Activated CD4-positive, alpha-beta memory T cell treated with anti-CD3 and anti-CD28 coated beads for 36 hours (primary cell): Measurements from ENCODE around the gene NTNG1. TPM values are rescaled to one million over a fixed set of nuclear protein-coding genes. Genes with fewer than 3 reads are reported as not detected.
"Not testable (repeated sequence)": the region's sequence is repeated elsewhere in the genome, so short reads cannot be mapped to it uniquely, and the experiment has no call there.

Experiments used
- CTCF ChIA-PET: fragments of 350-600 bp; sonication (Branson Sonifier 250); formaldehyde crosslinking; loops from one replicate; lab custom pipeline; 2021; ENCODE audit warnings: antibody characterized with exemption, inconsistent platforms; lab: Charles Lee
- POLR2A ChIA-PET: fragments of 350-600 bp; sonication (Branson Sonifier 250); formaldehyde crosslinking; loops from one replicate; lab custom pipeline; 2021; ENCODE audit warnings: antibody characterized with exemption; lab: Charles Lee
- DNase-seq: peaks from one replicate; pipeline ENCODE4 v3.0.0-alpha.2; 2020
- H3K27ac Mint-ChIP-seq: one replicate; pipeline ENCODE4 v1.8.0; 2021; ENCODE audit warnings: mixed read lengths
- H3K27me3 Mint-ChIP-seq: one replicate; pipeline ENCODE4 v1.8.0; 2021; ENCODE audit warnings: mixed read lengths
- H3K36me3 Mint-ChIP-seq: one replicate; pipeline ENCODE4 v1.8.0; 2021; ENCODE audit warnings: mixed read lengths
- H3K4me1 Mint-ChIP-seq: one replicate; pipeline ENCODE4 v1.8.0; 2021; ENCODE audit warnings: low read depth, mixed read lengths
- H3K4me3 Mint-ChIP-seq: one replicate; pipeline ENCODE4 v1.8.0; 2021; ENCODE audit warnings: mild to moderate bottlenecking, mixed read lengths
- H3K9me3 Mint-ChIP-seq: one replicate; pipeline ENCODE4 v1.8.0; 2021; ENCODE audit warnings: mixed read lengths
- intact Hi-C: fragments of 100-400 bp; cut with micrococcal nuclease; formaldehyde crosslinking; loops from one replicate; pipeline ENCODE4 v1.15.1; 2023
- total RNA-seq, 2 experiments: library from RNA; stranded (reverse); gene quantifications; one replicate each; pipeline ENCODE4 v1.2.3, GENCODE V29; 2021

The NTNG1 gene
- total RNA-seq, 2 experiments from 2014 or later, result not detected

- no peaks in the 10 kb centered on the region for H3K27me3 Mint-ChIP-seq
- no peak for DNase-seq
Observed at GRCh38 chr1:107228704-107229371, 88.0 kb downstream of the NTNG1 start.

DNA sequence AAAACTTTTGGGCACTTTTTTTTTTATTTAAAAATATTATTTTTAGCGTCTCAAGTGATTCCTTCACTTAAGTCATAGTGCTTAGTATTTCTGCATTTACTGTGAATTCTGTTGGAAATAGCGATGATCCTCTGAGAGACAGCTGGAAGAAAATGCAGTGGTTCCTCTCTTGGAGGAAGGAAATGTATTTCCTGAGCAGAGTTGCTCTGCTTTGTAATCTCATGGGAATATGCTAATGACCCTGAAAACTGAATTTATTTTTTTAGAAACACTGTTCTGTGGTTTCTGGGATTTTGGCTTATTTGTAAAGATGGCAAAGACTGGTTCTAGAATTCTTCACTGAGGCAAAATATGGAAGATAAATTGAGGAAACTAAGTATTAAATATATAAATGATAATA lies 88.9 kb downstream of the NTNG1 start:
- intact Hi-C loops, result no loop called here
- ChIA-PET POLR2A (no interaction called here), CTCF (no interaction called here)
- H3K4me1 Mint-ChIP-seq, result no peaks in the 10 kb centered on the region
- no peaks in the 10 kb centered on the region for H3K9me3 Mint-ChIP-seq
- H3K27ac Mint-ChIP-seq, result no peak overlapping the region
- no peaks in the 10 kb centered on the region for H3K27me3 Mint-ChIP-seq
- H3K4me3 Mint-ChIP-seq, result no peak overlapping the region
- no peaks in the 10 kb centered on the region for H3K36me3 Mint-ChIP-seq
- DNase-seq, result no peak

More at GRCh38 chr1:107228704-107229371, 88.0 kb downstream of the NTNG1 start:
- Mint-ChIP-seq H3K27ac (no peak overlapping the region), H3K9me3 (no peaks in the 10 kb centered on the region), H3K4me1 (no peaks in the 10 kb centered on the region), H3K4me3 (no peak overlapping the region), H3K36me3 (no peaks in the 10 kb centered on the region)
- intact Hi-C loops, result no loop called here
- ChIA-PET CTCF (no interaction called here), POLR2A (no interaction called here)

- intact Hi-C loops, result no loop called here
- DNase-seq, result no peak
- no peak overlapping the region for H3K27ac Mint-ChIP-seq
- H3K27me3 Mint-ChIP-seq, result no peaks in the 10 kb centered on the region
- ChIA-PET POLR2A (no interaction called here), CTCF (no interaction called here)
- no peaks in the 10 kb centered on the region for H3K36me3 Mint-ChIP-seq
- H3K4me3 Mint-ChIP-seq, result no peak overlapping the region
- peaks cover 1% of the 10 kb centered on the region for H3K9me3 Mint-ChIP-seq
- H3K4me1 Mint-ChIP-seq, result no peaks in the 10 kb centered on the region
Observed at GRCh38 chr1:107230121-107230520, 89.3 kb downstream of the NTNG1 start.

- POLR2A ChIA-PET, result no interaction called here
- CTCF ChIA-PET, result no interaction called here
- Mint-ChIP-seq H3K36me3 (no peaks in the 10 kb centered on the region), H3K27ac (no peak overlapping the region), H3K4me3 (no peak overlapping the region), H3K27me3 (no peaks in the 10 kb centered on the region), H3K4me1 (no peaks in the 10 kb centered on the region), H3K9me3 (peaks cover 10% of the 10 kb centered on the region)
- intact Hi-C loops, result no loop called here
- DNase-seq, result no peak
Observed at GRCh38 chr1:107231291-107231690, 90.5 kb downstream of the NTNG1 start.

GRCh38 chr1:107232426-107232825 lies 91.6 kb downstream of the NTNG1 start:
- DNase-seq, result no peak
- ChIA-PET POLR2A (no interaction called here), CTCF (no interaction called here)
- no peaks in the 10 kb centered on the region for H3K4me1 Mint-ChIP-seq
- no peaks in the 10 kb centered on the region for H3K27me3 Mint-ChIP-seq
- H3K9me3 Mint-ChIP-seq, result peaks cover 20% of the 10 kb centered on the region
- no peak overlapping the region for H3K4me3 Mint-ChIP-seq
- no peak overlapping the region for H3K27ac Mint-ChIP-seq
- intact Hi-C loops, result no loop called here
- H3K36me3 Mint-ChIP-seq, result peaks cover 2% of the 10 kb centered on the region

- H3K27me3 Mint-ChIP-seq, intact Hi-C loops, H3K27ac Mint-ChIP-seq, H3K4me1 Mint-ChIP-seq, DNase-seq, H3K4me3 Mint-ChIP-seq, POLR2A ChIA-PET, H3K36me3 Mint-ChIP-seq, CTCF ChIA-PET: not testable (repeated sequence)
- H3K9me3 Mint-ChIP-seq, result peaks cover 24% of the 10 kb centered on the region
Observed at GRCh38 chr1:107236760-107237159, 95.9 kb downstream of the NTNG1 start.

GRCh38 chr1:107243461-107243860 lies 102.6 kb downstream of the NTNG1 start:
- H3K9me3 Mint-ChIP-seq, result no peaks in the 10 kb centered on the region
- intact Hi-C loops, result no loop called here
- DNase-seq, result no peak
- CTCF ChIA-PET, result interaction anchor here (0.6 kb wide), 1 partner anchor 1180 kb away, joined by 4 read pairs; no protein-coding TSS in a partner anchor
- no peaks in the 10 kb centered on the region for H3K27me3 Mint-ChIP-seq
- H3K4me1 Mint-ChIP-seq, result no peaks in the 10 kb centered on the region
- no peak overlapping the region for H3K27ac Mint-ChIP-seq
- POLR2A ChIA-PET, result no interaction called here
- H3K36me3 Mint-ChIP-seq, result no peaks in the 10 kb centered on the region
- H3K4me3 Mint-ChIP-seq, result no peak overlapping the region

DNA sequence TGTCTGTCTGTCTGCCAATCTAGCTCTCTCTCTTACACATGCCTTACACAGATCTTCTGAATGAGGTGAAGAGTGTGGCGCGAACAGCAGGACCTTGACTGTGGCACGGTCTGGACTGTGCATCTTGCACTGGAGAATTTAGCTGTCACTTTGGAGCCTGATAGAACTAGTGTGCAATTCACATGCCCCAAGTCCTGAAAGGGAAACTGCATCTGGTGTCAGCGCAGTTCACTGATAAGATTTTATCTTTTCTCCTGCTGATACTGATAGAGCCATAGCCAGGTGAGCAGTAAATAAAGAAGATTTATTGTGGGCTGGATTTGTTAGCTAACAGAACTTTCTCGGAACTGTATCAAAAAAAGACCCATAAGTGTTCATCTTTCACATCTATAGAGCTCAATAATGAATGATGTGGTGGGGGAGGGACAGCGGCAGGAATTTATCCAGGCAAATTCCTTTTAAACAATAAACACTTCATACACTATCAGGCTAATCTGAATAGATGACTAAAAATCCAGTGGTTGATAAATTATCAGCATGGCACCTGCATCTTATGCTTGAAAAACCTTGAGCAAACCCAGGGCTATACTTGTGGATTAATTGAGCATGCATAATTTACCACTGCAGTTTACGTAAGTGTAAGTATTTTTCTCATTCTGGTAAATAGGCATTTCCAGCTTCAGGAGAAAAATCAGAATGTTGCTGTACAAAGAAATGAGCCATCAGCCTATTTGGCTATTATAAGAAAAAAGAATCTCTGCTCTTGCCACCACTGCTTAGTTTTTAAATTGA lies 104.1 kb downstream of the NTNG1 start:
- ChIA-PET CTCF (no interaction called here), POLR2A (interaction anchor here (0.6 kb wide), 1 partner anchor 32 kb away, joined by 3 read pairs; no protein-coding TSS in a partner anchor)
- Mint-ChIP-seq H3K36me3 (no peaks in the 10 kb centered on the region), H3K27ac (no peak overlapping the region), H3K9me3 (no peaks in the 10 kb centered on the region), H3K27me3 (no peaks in the 10 kb centered on the region), H3K4me3 (no peak overlapping the region), H3K4me1 (no peaks in the 10 kb centered on the region)
- DNase-seq, result no peak
- intact Hi-C loops, result no loop called here

DNA sequence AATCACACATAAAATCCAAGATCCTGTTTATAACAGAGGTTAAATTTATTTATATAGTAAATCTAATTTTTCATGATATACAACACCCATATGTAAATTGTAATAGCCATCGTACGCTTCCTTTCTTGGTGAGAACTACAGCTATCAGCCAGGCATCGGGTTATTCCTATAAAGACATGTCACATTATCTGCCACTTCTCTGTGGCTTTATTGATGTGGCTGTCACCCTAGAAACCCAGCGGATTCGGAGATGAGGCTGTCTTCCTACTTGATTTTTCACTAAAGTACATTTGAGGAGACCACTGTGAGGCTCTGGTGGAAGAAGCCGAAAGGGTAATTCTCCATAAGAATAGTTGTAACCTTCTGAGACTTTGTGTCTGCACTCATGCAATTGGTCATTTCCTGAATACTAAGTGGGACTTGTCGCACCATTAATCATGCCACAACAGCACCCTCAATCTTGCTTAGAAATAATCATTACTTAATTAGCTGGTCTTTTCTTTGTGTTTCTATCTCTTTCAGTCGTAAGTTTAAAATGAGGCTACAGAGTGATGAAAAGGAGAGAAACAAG lies 106.0 kb downstream of the NTNG1 start:
- POLR2A ChIA-PET, result no interaction called here
- Mint-ChIP-seq H3K27me3 (no peaks in the 10 kb centered on the region), H3K4me1 (no peaks in the 10 kb centered on the region), H3K9me3 (no peaks in the 10 kb centered on the region), H3K4me3 (no peak overlapping the region), H3K36me3 (no peaks in the 10 kb centered on the region), H3K27ac (no peak overlapping the region)
- DNase-seq, result no peak
- intact Hi-C loops, result no loop called here
- CTCF ChIA-PET, result no interaction called here

GRCh38 chr1:107247679-107248078 lies 106.8 kb downstream of the NTNG1 start:
- Mint-ChIP-seq H3K27me3 (no peaks in the 10 kb centered on the region), H3K4me1 (no peaks in the 10 kb centered on the region), H3K4me3 (no peak overlapping the region), H3K36me3 (no peaks in the 10 kb centered on the region), H3K27ac (no peak overlapping the region), H3K9me3 (no peaks in the 10 kb centered on the region)
- intact Hi-C loops, result no loop called here
- DNase-seq, result no peak
- POLR2A ChIA-PET, result no interaction called here
- CTCF ChIA-PET, result no interaction called here

DNA sequence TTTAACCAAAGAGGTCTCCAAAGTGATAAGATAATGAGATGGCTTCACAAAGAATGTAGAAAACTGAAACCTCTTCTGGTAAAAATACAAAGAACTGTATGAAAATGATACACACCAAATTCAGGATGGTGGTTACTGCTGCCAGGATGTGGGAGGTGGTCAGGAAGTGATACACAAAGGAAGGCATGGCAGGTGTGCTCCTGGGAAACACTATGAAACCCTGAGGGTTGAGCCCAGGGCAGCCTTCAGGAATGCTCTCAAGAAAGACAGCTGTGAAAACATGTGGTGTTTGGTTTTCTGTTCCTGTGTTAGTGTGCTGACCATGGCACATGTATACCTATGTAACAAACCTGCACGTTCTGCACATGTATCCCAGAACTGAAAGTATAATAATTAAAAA lies 109.3 kb downstream of the NTNG1 start:
- DNase-seq, result no peak
- intact Hi-C loops, result no loop called here
- no peaks in the 10 kb centered on the region for H3K9me3 Mint-ChIP-seq
- POLR2A ChIA-PET, result no interaction called here
- CTCF ChIA-PET, result interaction anchor here (0.6 kb wide), 1 partner anchor 16 kb away, joined by 7 read pairs; no protein-coding TSS in a partner anchor
- H3K4me1 Mint-ChIP-seq, result no peaks in the 10 kb centered on the region
- no peaks in the 10 kb centered on the region for H3K27me3 Mint-ChIP-seq
- no peak overlapping the region for H3K4me3 Mint-ChIP-seq
- no peak overlapping the region for H3K27ac Mint-ChIP-seq
- no peaks in the 10 kb centered on the region for H3K36me3 Mint-ChIP-seq

DNA sequence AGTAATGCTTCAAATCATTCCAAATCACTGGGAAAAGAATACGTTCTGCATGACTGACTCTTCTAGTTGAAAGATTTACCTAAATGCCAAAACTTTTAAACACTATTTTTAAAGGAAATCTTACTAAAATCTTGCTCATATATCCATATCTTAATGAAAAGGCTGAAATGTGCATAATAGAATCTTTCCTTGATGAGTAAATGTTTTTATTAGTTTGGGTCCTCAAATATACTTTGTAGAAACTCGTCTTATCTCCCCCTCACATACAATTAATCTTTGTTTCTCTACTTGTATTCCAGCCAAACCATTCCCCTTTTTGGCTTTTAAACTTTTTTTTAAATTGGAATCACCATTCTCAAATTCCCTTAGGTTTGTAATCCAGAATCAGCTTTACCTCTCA lies 110.2 kb downstream of the NTNG1 start:
- no peak overlapping the region for H3K4me3 Mint-ChIP-seq
- no peaks in the 10 kb centered on the region for H3K9me3 Mint-ChIP-seq
- no peaks in the 10 kb centered on the region for H3K36me3 Mint-ChIP-seq
- intact Hi-C loops, result no loop called here
- POLR2A ChIA-PET, result no interaction called here
- no peak overlapping the region for H3K27ac Mint-ChIP-seq
- CTCF ChIA-PET, result no interaction called here
- DNase-seq, result no peak
- no peaks in the 10 kb centered on the region for H3K4me1 Mint-ChIP-seq
- H3K27me3 Mint-ChIP-seq, result no peaks in the 10 kb centered on the region
